HG02938 (cell line): Measurements from ENCODE around the gene VAMP5.
"Not testable (repeated sequence)": the region's sequence is repeated elsewhere in the genome, so short reads cannot be mapped to it uniquely, and the experiment has no call there.

Experiments used
- ATAC-seq: cut with Tn5 transposase; IDR thresholded peaks from one replicate; pipeline ENCODE4 v1.9.1; 2021; ENCODE audit warnings: mild to moderate bottlenecking, moderate library complexity; ENCODE audit not compliant: unreplicated experiment

VAMP5 gene

GRCh38 chr2:85600235-85600575, 16.0 kb downstream of the VAMP5 start:
- no peak for ATAC-seq

GRCh38 chr2:85600951-85601770, 16.9 kb downstream of the VAMP5 start:
- ATAC-seq: no peak

GRCh38 chr2:85601771-85602475, 17.7 kb downstream of the VAMP5 start:
- peak; percentile 39 for ATAC-seq

- peak; percentile 89 for ATAC-seq
Observed at GRCh38 chr2:85602476-85603234, 18.4 kb downstream of the VAMP5 start, which contains the start of gene TMEM150A. TSS of gene TMEM150A (minus strand) at chr2:85602698. CDS start at chr2:85601948, 750 bp downstream.

- not testable (repeated sequence) for ATAC-seq
Observed at GRCh38 chr2:85604133-85604444, 19.9 kb downstream of the VAMP5 start.

- ATAC-seq: no peak
Observed at GRCh38 chr2:85604568-85605339, 20.5 kb downstream of the VAMP5 start.

- ATAC-seq: no peak
Observed at GRCh38 chr2:85605406-85606115, 21.3 kb downstream of the VAMP5 start.

- ATAC-seq: no peak
Observed at GRCh38 chr2:85606116-85606455, 21.9 kb downstream of the VAMP5 start.

GRCh38 chr2:85607268-85608215, 23.3 kb downstream of the VAMP5 start:
- no peak for ATAC-seq

GRCh38 chr2:85611217-85611704, 27.0 kb downstream of the VAMP5 start:
- peak; percentile 9 for ATAC-seq

GRCh38 chr2:85611705-85612587, 27.7 kb downstream of the VAMP5 start, which contains the start of gene C2orf68:
TSS of gene C2orf68 (minus strand) at chr2:85612066. CDS start at chr2:85611984, 82 bp downstream.
- ATAC-seq: peak; percentile 70

GRCh38 chr2:85613717-85614515, 29.7 kb downstream of the VAMP5 start:
- ATAC-seq: no peak

DNA sequence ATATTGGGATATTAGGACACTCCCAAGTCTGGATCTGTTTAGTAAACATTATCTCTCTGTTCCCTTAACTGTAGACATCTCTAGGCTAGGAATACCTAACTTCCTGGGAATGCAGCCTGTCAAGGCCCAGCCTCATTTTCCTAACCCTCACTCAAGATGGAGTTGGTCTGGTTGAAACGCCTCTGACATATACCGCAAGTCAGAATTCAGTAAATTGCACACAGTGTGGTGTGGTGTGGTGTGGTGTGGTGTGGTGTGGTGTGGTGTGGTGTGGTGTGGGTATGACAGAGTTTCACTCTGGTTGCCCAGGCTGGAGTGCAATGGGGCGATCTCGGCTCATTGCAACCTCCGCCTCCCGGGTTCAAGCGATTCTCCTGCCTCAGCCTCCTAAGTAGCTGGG, 30.5 kb downstream of the VAMP5 start:
- ATAC-seq: not testable (repeated sequence)

GRCh38 chr2:85615413-85615728, 31.1 kb downstream of the VAMP5 start:
- ATAC-seq: no peak

GRCh38 chr2:85617723-85618122, 33.5 kb downstream of the VAMP5 start:
- ATAC-seq: not testable (repeated sequence)

- ATAC-seq: no peak
Observed at GRCh38 chr2:85619617-85620016, 35.4 kb downstream of the VAMP5 start.

- no peak for ATAC-seq
Observed at GRCh38 chr2:85621338-85621737, 37.1 kb downstream of the VAMP5 start.
